ENCODE data around the gene RAI2. TPM values are rescaled to one million over a fixed set of nuclear protein-coding genes. Genes with fewer than 3 reads are reported as not detected.

RAI2 gene
- total RNA-seq, 4 donors from 2014 or later, result 22.1 to 90.4 (median 47.7) TPM

- no peak for TF ChIP-seq CTCF (IDR thresholded peaks at IDR 0.05; ENCODE audit: low read depth)
Measured at GRCh38 chrX:17860179-17860780, 818 bp downstream of the RAI2 start.

- TF ChIP-seq CTCF (IDR thresholded peaks at IDR 0.05; ENCODE audit: low read depth), result no peak
Measured at GRCh38 chrX:17859609-17860178, 1.4 kb downstream of the RAI2 start.

- no peak for TF ChIP-seq CTCF (IDR thresholded peaks at IDR 0.05; ENCODE audit: low read depth)
Measured at GRCh38 chrX:17854531-17854930, 6.6 kb downstream of the RAI2 start.

- TF ChIP-seq CTCF (IDR thresholded peaks at IDR 0.05; ENCODE audit: low read depth), result no peak
Measured at GRCh38 chrX:17854069-17854468, 7.0 kb downstream of the RAI2 start.

- no peak for TF ChIP-seq CTCF (IDR thresholded peaks at IDR 0.05; ENCODE audit: low read depth)
Measured at GRCh38 chrX:17851874-17852273, 9.2 kb downstream of the RAI2 start.

GRCh38 chrX:17848545-17849265 lies 12.4 kb downstream of the RAI2 start:
- no peak for TF ChIP-seq CTCF (IDR thresholded peaks at IDR 0.05; ENCODE audit: low read depth)

GRCh38 chrX:17846045-17846444 lies 15.1 kb downstream of the RAI2 start:
- no peak for TF ChIP-seq CTCF (IDR thresholded peaks at IDR 0.05; ENCODE audit: low read depth)
